PC-9 (cell line): ENCODE measurements around the gene LINC00305. TPM values are rescaled to one million over a fixed set of nuclear protein-coding genes. Genes with fewer than 3 reads are reported as not detected.

ENCODE experiments used
- BruUV-seq: library from RNA; stranded (reverse); fragments of 400-500 nt; replicated peaks from 2 replicates; lab custom pipeline; 2021; lab: Mats Ljungman, UMichigan
- CTCF ChIA-PET: fragments of 300-600 bp; sonication (Branson Sonifier 250); formaldehyde crosslinking; loops from one replicate; lab custom pipeline; 2022; ENCODE audit warnings: antibody characterized with exemption; lab: Charles Lee
- POLR2A ChIA-PET: fragments of 300-600 bp; sonication (Branson Sonifier 250); formaldehyde crosslinking; loops from one replicate; lab custom pipeline; 2022; ENCODE audit warnings: antibody characterized with exemption; ENCODE audit not compliant: unreplicated experiment; lab: Charles Lee
- DNase-seq, 2 experiments: peaks; one replicate each; pipeline versions ENCODE4 v3.0.0 to v3.0.0-alpha.2; 2015 to 2022; ENCODE audit warnings: mixed read lengths in 1 of 2
- H2AFZ ChIP-seq: fragments of 200-600 bp; sonication (generic); 2 replicates; pipeline ENCODE4 v1.8.1; 2017; ENCODE audit warnings: antibody characterized with exemption
- H3F3A ChIP-seq: fragments of 200-600 bp; sonication (generic); 2 replicates; pipeline ENCODE4 v1.8.1; 2017; ENCODE audit warnings: antibody characterized with exemption, mild to moderate bottlenecking, low read depth; ENCODE audit not compliant: insufficient read depth
- H3K27ac ChIP-seq: fragments of 200-600 bp; sonication (generic); 2 replicates; pipeline ENCODE4 v1.6.1; 2016; ENCODE audit warnings: mixed run types
- H3K27me3 ChIP-seq: fragments of 200-600 bp; sonication (generic); 2 replicates; pipeline ENCODE4 v1.6.1; 2016; ENCODE audit warnings: low read depth, mixed run types; ENCODE audit not compliant: insufficient read depth
- H3K36me3 ChIP-seq: fragments of 200-600 bp; sonication (generic); 2 replicates; pipeline ENCODE4 v1.6.1; 2016; ENCODE audit warnings: low read depth, mixed run types
- H3K4me1 ChIP-seq: fragments of 200-600 bp; sonication (generic); replicated peaks from 2 replicates; pipeline ENCODE4 v1.6.1; 2016; ENCODE audit warnings: mixed run types; ENCODE audit not compliant: insufficient read depth
- H3K4me2 ChIP-seq: fragments of 200-600 bp; sonication (generic); 2 replicates; pipeline ENCODE4 v1.6.1; 2017; ENCODE audit warnings: mixed run types
- H3K4me3 ChIP-seq: fragments of 200-600 bp; sonication (generic); 2 replicates; pipeline ENCODE4 v1.6.1; 2016; ENCODE audit warnings: mixed run types
- H3K79me2 ChIP-seq: fragments of 200-600 bp; sonication (generic); 2 replicates; pipeline ENCODE4 v1.6.1; 2017; ENCODE audit warnings: low read depth, mixed run types
- H3K9me2 ChIP-seq: fragments of 200-600 bp; sonication (generic); 2 replicates; pipeline ENCODE4 v1.8.1; 2017; ENCODE audit warnings: mild to moderate bottlenecking; ENCODE audit not compliant: insufficient read depth
- H3K9me3 ChIP-seq: fragments of 200-600 bp; sonication (generic); 2 replicates; pipeline ENCODE4 v1.8.1; 2016; ENCODE audit warnings: low read depth; ENCODE audit not compliant: insufficient read depth
- H4K20me1 ChIP-seq: fragments of 200-600 bp; sonication (generic); 2 replicates; pipeline ENCODE4 v1.8.1; 2017; ENCODE audit not compliant: insufficient read depth
- CTCF ChIP-seq: fragments of 200-600 bp; sonication (generic); conservative IDR thresholded peaks from 2 replicates; pipeline ENCODE4 v1.6.1; 2017; ENCODE audit warnings: mixed run types, antibody characterized with exemption, mild to moderate bottlenecking, moderate library complexity
- EZH2 ChIP-seq: fragments of 200-600 bp; sonication (generic); IDR thresholded peaks from 2 replicates; pipeline ENCODE4 v1.8.0; 2017; ENCODE audit warnings: antibody characterized with exemption, low read depth
- intact Hi-C: fragments of 100-400 bp; cut with micrococcal nuclease; formaldehyde crosslinking; loops from one replicate; pipeline ENCODE4 v1.10.0; 2022; ENCODE audit not compliant: unreplicated experiment
- total RNA-seq: library from RNA; stranded (reverse); gene quantifications from 2 replicates; pipeline ENCODE4 v1.2.3, GENCODE V29; 2021

LINC00305 gene
- total RNA-seq, 1 experiment from 2014 or later: not detected

GRCh38 chr18:64083916-64084315 is 65.0 kb downstream of the LINC00305 start:
- H3K9me3 ChIP-seq: no peaks in the 10 kb centered on the region
- no peaks in the 10 kb centered on the region for H3F3A ChIP-seq
- BruUV-seq: no TSS peak
- ChIA-PET POLR2A (no interaction called here), CTCF (no interaction called here)
- no peaks in the 10 kb centered on the region for H3K4me1 ChIP-seq
- no peaks in the 10 kb centered on the region for H4K20me1 ChIP-seq
- no peak for DNase-seq
- intact Hi-C loops: no loop called here
- H2AFZ ChIP-seq: no peak overlapping the region; the same call in 1 of the 2 replicates
- no peaks in the 10 kb centered on the region for H3K79me2 ChIP-seq
- H3K36me3 ChIP-seq: no peaks in the 10 kb centered on the region
- H3K9me2 ChIP-seq: no peaks in the 10 kb centered on the region
- H3K4me2 ChIP-seq: no peak overlapping the region
- TF ChIP-seq CTCF (no peak), EZH2 (no peak)
- no peak overlapping the region for H3K4me3 ChIP-seq
- H3K27me3 ChIP-seq: no peaks in the 10 kb centered on the region
- H3K27ac ChIP-seq: no peak overlapping the region

- ChIA-PET POLR2A (no interaction called here), CTCF (no interaction called here)
- H3K9me2 ChIP-seq: no peaks in the 10 kb centered on the region
- H3K36me3 ChIP-seq: no peaks in the 10 kb centered on the region
- no TSS peak for BruUV-seq
- no peaks in the 10 kb centered on the region for H3K79me2 ChIP-seq
- TF ChIP-seq CTCF: no peak
- H2AFZ ChIP-seq: no peak overlapping the region
- no peaks in the 10 kb centered on the region for H3F3A ChIP-seq
- H3K27me3 ChIP-seq: no peaks in the 10 kb centered on the region
- no peak overlapping the region for H3K27ac ChIP-seq
- intact Hi-C loops: no loop called here
- no peaks in the 10 kb centered on the region for H4K20me1 ChIP-seq
- H3K4me2 ChIP-seq: no peak overlapping the region
- H3K4me1 ChIP-seq: no peaks in the 10 kb centered on the region
- no peak for DNase-seq
- H3K9me3 ChIP-seq: no peaks in the 10 kb centered on the region
- H3K4me3 ChIP-seq: no peak overlapping the region
These were observed 66.4 kb downstream of the LINC00305 start for GRCh38 chr18:64082513-64082912.

GRCh38 chr18:64082054-64082453 is 66.8 kb downstream of the LINC00305 start:
- Histone ChIP-seq H3F3A (no peaks in the 10 kb centered on the region), H3K79me2 (no peaks in the 10 kb centered on the region), H3K36me3 (no peaks in the 10 kb centered on the region), H2AFZ (no peak overlapping the region), H3K9me2 (no peaks in the 10 kb centered on the region), H4K20me1 (no peaks in the 10 kb centered on the region), H3K9me3 (no peaks in the 10 kb centered on the region), H3K4me3 (no peak overlapping the region), H3K27ac (no peak overlapping the region), H3K4me2 (no peak overlapping the region), H3K27me3 (no peaks in the 10 kb centered on the region), H3K4me1 (no peaks in the 10 kb centered on the region)
- intact Hi-C loops: no loop called here
- no TSS peak for BruUV-seq
- ChIA-PET CTCF (no interaction called here), POLR2A (no interaction called here)
- DNase-seq: no peak
- TF ChIP-seq EZH2: no peak
- no peak for TF ChIP-seq CTCF
